ENCODE results near the gene TTLL6. TPM values are rescaled to one million over a fixed set of nuclear protein-coding genes. Genes with fewer than 3 reads are reported as not detected.

The TTLL6 gene
- total and polyA plus RNA-seq, 2 of the 4 experiments (the other 2 are of a cell fraction): not detected

DNA sequence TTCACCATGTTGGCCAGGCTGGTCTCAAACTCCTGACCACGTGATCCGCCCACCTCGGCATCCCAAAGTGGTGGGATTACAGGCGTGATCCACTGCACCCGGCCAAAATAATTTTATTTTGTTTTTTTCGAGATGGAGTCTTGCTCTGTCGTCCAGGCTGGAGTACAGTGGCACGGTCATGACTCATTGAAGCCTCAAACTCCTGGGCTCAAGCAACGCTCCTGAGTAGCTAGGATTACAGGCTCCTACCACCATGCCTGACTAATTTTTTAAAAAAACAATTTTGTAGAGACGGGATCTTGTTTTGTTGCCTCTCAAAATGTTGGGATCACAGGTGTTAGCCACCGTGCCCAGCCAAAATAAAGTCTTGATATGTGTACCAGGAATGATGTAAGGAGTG lies 2.4 kb upstream of the TTLL6 start:
- no peak overlapping the region for H3K4ac ChIP-seq (ENCODE audit: low read depth, low read length)
- H3K79me1 ChIP-seq (ENCODE audit: low read depth in 1 of 2, low read length in 2 of 2): no peaks in the 10 kb centered on the region
- intact Hi-C loops (cut with micrococcal nuclease): no loop called here
- no peak overlapping the region for H4K8ac ChIP-seq (ENCODE audit: low read depth in 2 of 2, low read length in 2 of 2)
- H3K9ac ChIP-seq (ENCODE audit: low read depth, low read length): no peak overlapping the region
- in situ Hi-C loops (cut with MboI; ENCODE audit: low sequenced_read_pairs): no loop called here
- H2AFZ ChIP-seq (replicated peaks; ENCODE audit: low read length, poor library complexity): no peak overlapping the region
- H2BK15ac ChIP-seq (ENCODE audit: low read depth, low read length): no peak overlapping the region
- no peak overlapping the region for H3K27ac ChIP-seq (ENCODE audit: insufficient read depth, low read length)
- H4K91ac ChIP-seq (ENCODE audit: insufficient read depth, low read depth, low read length): no peak overlapping the region
- 0 out of 2 replicates have a peak, but pooled peaks cover 4% of the 10 kb centered on the region for H3K9me1 ChIP-seq (ENCODE audit: insufficient read depth, low read length)
- ChIA-PET CTCF (no interaction called here), POLR2A (ENCODE audit: unreplicated experiment) (no interaction called here)
- no peak overlapping the region for H3K18ac ChIP-seq (ENCODE audit: low read depth, low read length)
- H3K4me1 ChIP-seq (ENCODE audit: control insufficient read depth, insufficient read depth, low read length): 0 out of 2 replicates have a peak, but pooled peaks cover 2% of the 10 kb centered on the region
- H2AK5ac ChIP-seq (ENCODE audit: low read depth, low read length): no peak overlapping the region
- 86% methylated on average over 5 of the region's 11 CpGs; no CpG with 5 or more reads in 1 of the 2 experiments for WGBS, 2 experiments (ENCODE audit: extremely low coverage in 2 of 2, insufficient read length in 1 of 2)
- ATAC-seq (ENCODE audit: low read depth) (no peak), DNase-seq (no peak)
- H2BK120ac ChIP-seq (ENCODE audit: low read depth, low read length): no peak overlapping the region
- TF ChIP-seq CTCF (conservative IDR thresholded peaks at IDR 0.05; ENCODE audit: low read depth, low read length) (no peak), BHLHE40 (IDR thresholded peaks at IDR 0.05; ENCODE audit: low read depth, low read length) (no peak), SMC3 (IDR thresholded peaks at IDR 0.05; ENCODE audit: low read depth, low read length) (no peak), MAZ (IDR thresholded peaks at IDR 0.05; ENCODE audit: borderline replicate concordance, low read depth, low read length) (no peak), NFE2L2 (IDR thresholded peaks at IDR 0.05; ENCODE audit: low read depth, low read length) (no peak), MXI1 (IDR thresholded peaks at IDR 0.05; ENCODE audit: borderline replicate concordance, low read depth, low read length) (no peak), RCOR1 (IDR thresholded peaks at IDR 0.05; ENCODE audit: insufficient replicate concordance, low read length) (no peak), RAD21 (IDR thresholded peaks at IDR 0.05; ENCODE audit: low read length) (no peak), FOS (IDR thresholded peaks at IDR 0.05; ENCODE audit: low read depth, low read length) (no peak), MAFK (IDR thresholded peaks at IDR 0.05; ENCODE audit: low read depth, low read length) (no peak), POLR2A (IDR thresholded peaks at IDR 0.05; ENCODE audit: low read depth, low read length) (no peak), CEBPB (IDR thresholded peaks at IDR 0.05; ENCODE audit: low read depth, low read length) (no peak), RFX5 (IDR thresholded peaks at IDR 0.05; ENCODE audit: low read depth, low read length) (no peak), CHD1 (IDR thresholded peaks at IDR 0.05; ENCODE audit: low read depth, low read length) (no peak)
- TF ChIP-seq, protein P1, sequence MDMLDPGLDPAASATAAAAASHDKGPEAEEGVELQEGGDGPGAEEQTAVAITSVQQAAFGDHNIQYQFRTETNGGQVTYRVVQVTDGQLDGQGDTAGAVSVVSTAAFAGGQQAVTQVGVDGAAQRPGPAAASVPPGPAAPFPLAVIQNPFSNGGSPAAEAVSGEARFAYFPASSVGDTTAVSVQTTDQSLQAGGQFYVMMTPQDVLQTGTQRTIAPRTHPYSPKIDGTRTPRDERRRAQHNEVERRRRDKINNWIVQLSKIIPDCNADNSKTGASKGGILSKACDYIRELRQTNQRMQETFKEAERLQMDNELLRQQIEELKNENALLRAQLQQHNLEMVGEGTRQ (IDR thresholded peaks at IDR 0.05; ENCODE audit: low read depth, low read length): no peak
- TF ChIP-seq, protein P2, sequence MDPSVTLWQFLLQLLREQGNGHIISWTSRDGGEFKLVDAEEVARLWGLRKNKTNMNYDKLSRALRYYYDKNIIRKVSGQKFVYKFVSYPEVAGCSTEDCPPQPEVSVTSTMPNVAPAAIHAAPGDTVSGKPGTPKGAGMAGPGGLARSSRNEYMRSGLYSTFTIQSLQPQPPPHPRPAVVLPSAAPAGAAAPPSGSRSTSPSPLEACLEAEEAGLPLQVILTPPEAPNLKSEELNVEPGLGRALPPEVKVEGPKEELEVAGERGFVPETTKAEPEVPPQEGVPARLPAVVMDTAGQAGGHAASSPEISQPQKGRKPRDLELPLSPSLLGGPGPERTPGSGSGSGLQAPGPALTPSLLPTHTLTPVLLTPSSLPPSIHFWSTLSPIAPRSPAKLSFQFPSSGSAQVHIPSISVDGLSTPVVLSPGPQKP (IDR thresholded peaks at IDR 0.05; ENCODE audit: borderline replicate concordance, low read depth, low read length): no peak
- no TSS peak for BruUV-seq (replicated peaks)
- no peak overlapping the region for H2BK5ac ChIP-seq (ENCODE audit: low read depth, low read length, poor library complexity, severe bottlenecking)
- H2BK20ac ChIP-seq (ENCODE audit: low read depth, low read length): no peak overlapping the region
- H3K4me2 ChIP-seq (ENCODE audit: low read depth, low read length): no peak overlapping the region
- no peak overlapping the region for H3K23ac ChIP-seq (ENCODE audit: low read depth, low read length)
- peaks cover 24% of the 10 kb centered on the region for H3K27me3 ChIP-seq (ENCODE audit: control insufficient read depth, insufficient read depth, low read length)
- H3K9me3 ChIP-seq (ENCODE audit: control insufficient read depth, insufficient read depth, low read length): no peaks in the 10 kb centered on the region
- H3K14ac ChIP-seq (replicated peaks; ENCODE audit: low read depth, low read length): no peak overlapping the region
- H3K56ac ChIP-seq (ENCODE audit: extremely low read depth, insufficient read depth, low read length): no peak overlapping the region
- no peaks in the 10 kb centered on the region for H4K20me1 ChIP-seq (ENCODE audit: insufficient read depth, low read length)
- H3K36me3 ChIP-seq (ENCODE audit: control insufficient read depth, insufficient read depth, low read length): no peaks in the 10 kb centered on the region
- no peak overlapping the region for H3K4me3 ChIP-seq (ENCODE audit: insufficient read depth, low read depth, low read length)
- no peak overlapping the region for H2AK9ac ChIP-seq (replicated peaks; ENCODE audit: low read depth, low read length, poor library complexity)
- dilution Hi-C loops (cut with HindIII; ENCODE audit: low sequenced_read_pairs, unreplicated experiment): no loop called here
- H4K5ac ChIP-seq (ENCODE audit: low read depth, low read length): no peak overlapping the region
